ENCODE data around the gene ALPK3. TPM values are rescaled to one million over a fixed set of nuclear protein-coding genes. Genes with fewer than 3 reads are reported as not detected.

ALPK3 gene
- total RNA-seq, 6 donors from 2014 or later, result 7.9 to 36.4 (median 13.0) TPM

- Histone ChIP-seq H3K36me3 (no peaks in the 10 kb centered on the region), H3K4me1 (peaks cover 5 to 17% (median 14%) of the 10 kb centered on the region in 4 donors), H3K4me3 (no peak overlapping the region), H3K27me3 (no peaks in the 10 kb centered on the region), H3K9me3 (no peaks in the 10 kb centered on the region), H3K27ac (peak overlapping the region in 3 of 4 donors; percentile 10 to 46 (median 33))
- ATAC-seq (ENCODE audit: low FRiP score in 2 of 2) (peak in 1 of 2 donors; percentile 3), DNase-seq (no peak)
- TF ChIP-seq POLR2A (IDR thresholded peaks at IDR 0.05), result no peak
- no peak for TF ChIP-seq POLR2AphosphoS5 (IDR thresholded peaks at IDR 0.05)
- no peak for TF ChIP-seq EP300 (IDR thresholded peaks at IDR 0.05)
- TF ChIP-seq CTCF (IDR thresholded peaks at IDR 0.05), result no peak
- WGBS, 2 donors, result 53 to 84% methylated on average over 3 of the region's 3 CpGs
Measured at GRCh38 chr15:84915606-84915958, 98.4 kb downstream of the ALPK3 start.

- DNase-seq, result no peak
- H3K4me3 ChIP-seq, result no peak overlapping the region
- no peak for ATAC-seq (ENCODE audit: low FRiP score in 2 of 2)
- H3K4me1 ChIP-seq, result peaks cover 0 to 9% (median 4%) of the 10 kb centered on the region in 4 donors
- TF ChIP-seq POLR2A (IDR thresholded peaks at IDR 0.05), result no peak
- TF ChIP-seq EP300 (IDR thresholded peaks at IDR 0.05), result no peak
- TF ChIP-seq POLR2AphosphoS5 (IDR thresholded peaks at IDR 0.05), result no peak
- TF ChIP-seq CTCF (IDR thresholded peaks at IDR 0.05), result no peak
- H3K27me3 ChIP-seq, result no peaks in the 10 kb centered on the region
- 92 to 100% methylated on average over 1 of the region's 1 CpG for WGBS, 2 donors
- H3K9me3 ChIP-seq, result no peaks in the 10 kb centered on the region
- H3K27ac ChIP-seq, result no peak overlapping the region
- no peaks in the 10 kb centered on the region for H3K36me3 ChIP-seq
Measured at GRCh38 chr15:84917452-84917851, 100.3 kb downstream of the ALPK3 start.

- H3K4me1 ChIP-seq, result peaks cover 0 to 9% (median 2%) of the 10 kb centered on the region in 4 donors
- H3K27me3 ChIP-seq, result no peaks in the 10 kb centered on the region
- no peak for DNase-seq
- H3K4me3 ChIP-seq, result no peak overlapping the region
- TF ChIP-seq POLR2A (IDR thresholded peaks at IDR 0.05) (no peak), POLR2AphosphoS5 (IDR thresholded peaks at IDR 0.05) (no peak), EP300 (IDR thresholded peaks at IDR 0.05) (no peak), CTCF (IDR thresholded peaks at IDR 0.05) (no peak)
- 86 to 97% methylated on average over 2 of the region's 2 CpGs for WGBS, 2 donors
- no peak for ATAC-seq (ENCODE audit: low FRiP score in 2 of 2)
- no peaks in the 10 kb centered on the region for H3K9me3 ChIP-seq
- no peak overlapping the region for H3K27ac ChIP-seq
- H3K36me3 ChIP-seq, result no peaks in the 10 kb centered on the region
Measured at GRCh38 chr15:84919106-84919667, 102.0 kb downstream of the ALPK3 start.

- no peak for ATAC-seq (ENCODE audit: low FRiP score in 2 of 2)
Measured at GRCh38 chr15:84921121-84921520, 104.0 kb downstream of the ALPK3 start.

More at GRCh38 chr15:84921121-84921520, 104.0 kb downstream of the ALPK3 start:
- 82 to 97% methylated on average over 2 of the region's 2 CpGs for WGBS, 2 donors
- Histone ChIP-seq H3K27me3 (no peaks in the 10 kb centered on the region), H3K4me3 (no peak overlapping the region), H3K9me3 (no peaks in the 10 kb centered on the region), H3K36me3 (no peaks in the 10 kb centered on the region), H3K27ac (no peak overlapping the region), H3K4me1 (peaks cover 0 to 3% (median 1%) of the 10 kb centered on the region in 4 donors)
- TF ChIP-seq CTCF (IDR thresholded peaks at IDR 0.05) (no peak), EP300 (IDR thresholded peaks at IDR 0.05) (no peak), POLR2A (IDR thresholded peaks at IDR 0.05) (no peak), POLR2AphosphoS5 (IDR thresholded peaks at IDR 0.05) (no peak)
- no peak for DNase-seq
